ENCODE results near the gene ADTRP.

Gene ADTRP

GRCh38 chr6:11773581-11773980, 5.0 kb downstream of the ADTRP start:
- TF ChIP-seq CTCF (IDR thresholded peaks at IDR 0.05; ENCODE audit: low read depth, low read length) = no peak
- DNase-seq (ENCODE audit: extremely low read depth, low read depth) = no peak

GRCh38 chr6:11773013-11773412, 5.6 kb downstream of the ADTRP start:
- DNase-seq (ENCODE audit: extremely low read depth, low read depth) = no peak
- TF ChIP-seq CTCF (IDR thresholded peaks at IDR 0.05; ENCODE audit: low read depth, low read length) = no peak

DNA sequence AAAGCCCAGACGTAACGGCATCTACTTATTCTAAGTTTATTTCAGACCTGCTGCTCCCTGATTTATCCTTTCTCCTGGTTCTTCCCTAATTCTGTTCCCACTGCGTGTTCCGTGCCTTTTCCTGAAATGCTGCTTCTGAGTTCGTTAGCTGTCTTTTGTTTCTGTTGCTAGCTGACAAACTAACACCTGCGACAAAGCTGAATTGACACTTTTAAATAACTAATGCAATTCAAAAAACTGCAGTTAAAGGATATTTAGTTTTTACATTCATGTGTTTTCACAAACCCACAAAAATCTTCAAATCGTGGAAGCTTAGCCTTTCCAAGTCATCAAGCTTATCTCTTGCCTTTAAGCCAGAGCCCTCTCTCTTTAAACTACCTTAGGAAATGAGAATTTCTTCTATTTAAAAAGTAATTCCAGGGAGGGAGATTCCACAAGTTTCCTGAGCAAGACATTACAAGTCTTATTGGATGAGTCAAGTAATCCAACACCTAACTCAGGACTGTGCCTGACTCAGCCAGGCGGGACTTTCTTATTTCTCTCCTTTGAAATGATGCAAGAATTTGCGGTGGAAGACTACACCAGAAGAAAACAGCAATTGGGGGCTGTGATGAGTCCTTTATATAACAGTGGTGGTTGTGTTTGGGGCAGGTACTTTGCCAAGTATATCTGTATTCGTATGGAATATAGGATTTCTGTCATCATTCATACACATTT, 6.3 kb downstream of the ADTRP start:
- peak; percentile 82 for DNase-seq (ENCODE audit: extremely low read depth, low read depth)
- TF ChIP-seq CTCF (IDR thresholded peaks at IDR 0.05; ENCODE audit: low read depth, low read length) = no peak

GRCh38 chr6:11771473-11772048, 7.0 kb downstream of the ADTRP start:
- TF ChIP-seq CTCF (IDR thresholded peaks at IDR 0.05; ENCODE audit: low read depth, low read length) = no peak
- no peak for DNase-seq (ENCODE audit: extremely low read depth, low read depth)

GRCh38 chr6:11770546-11771466, 7.8 kb downstream of the ADTRP start:
- DNase-seq (ENCODE audit: extremely low read depth, low read depth) = peak; percentile 97
- TF ChIP-seq CTCF (IDR thresholded peaks at IDR 0.05; ENCODE audit: low read depth, low read length) = no peak

- no peak for TF ChIP-seq CTCF (IDR thresholded peaks at IDR 0.05; ENCODE audit: low read depth, low read length)
These were observed 8.6 kb downstream of the ADTRP start for GRCh38 chr6:11769811-11770545.

More at GRCh38 chr6:11769811-11770545, 8.6 kb downstream of the ADTRP start:
- no peak for DNase-seq (ENCODE audit: extremely low read depth, low read depth)
